Stimulated activated memory B cell treated with anti-CD40 and anti-IgM and Interleukin-4, amounts not matched to agents 10 μg/mL and 1 μg/mL and 100 μg/mL, for 72 hours (primary cell): ENCODE measurements around the gene PRKN.

Experiments used
- ATAC-seq: fragments of 150-1000 bp; cut with Tn5 transposase; 2 replicates; pipeline ENCODE4 v1.10.0; 2021
- H3K27ac Mint-ChIP-seq: one replicate; pipeline ENCODE4 v1.8.0; 2022; ENCODE audit warnings: mild to moderate bottlenecking, mixed read lengths
- H3K27me3 Mint-ChIP-seq: one replicate; pipeline ENCODE4 v1.8.0; 2022; ENCODE audit warnings: mixed read lengths
- H3K36me3 Mint-ChIP-seq: one replicate; pipeline ENCODE4 v1.8.0; 2022; ENCODE audit warnings: mixed read lengths
- H3K4me1 Mint-ChIP-seq: one replicate; pipeline ENCODE4 v1.8.0; 2022; ENCODE audit warnings: mixed read lengths
- H3K4me3 Mint-ChIP-seq: one replicate; pipeline ENCODE4 v1.8.0; 2022; ENCODE audit warnings: mild to moderate bottlenecking, moderate library complexity, mixed read lengths
- H3K9me3 Mint-ChIP-seq: one replicate; pipeline ENCODE4 v1.8.0; 2022; ENCODE audit warnings: mixed read lengths

PRKN gene

GRCh38 chr6:161443848-161444247 is 1283.7 kb downstream of the PRKN start:
- H3K4me1 Mint-ChIP-seq, result no peaks in the 10 kb centered on the region
- H3K9me3 Mint-ChIP-seq, result no peaks in the 10 kb centered on the region
- H3K36me3 Mint-ChIP-seq, result no peaks in the 10 kb centered on the region
- no peak overlapping the region for H3K4me3 Mint-ChIP-seq
- no peak for ATAC-seq
- H3K27me3 Mint-ChIP-seq, result no peaks in the 10 kb centered on the region
- H3K27ac Mint-ChIP-seq, result no peak overlapping the region

GRCh38 chr6:161442420-161442819 is 1285.1 kb downstream of the PRKN start:
- Mint-ChIP-seq H3K9me3 (no peaks in the 10 kb centered on the region), H3K27me3 (no peaks in the 10 kb centered on the region), H3K4me3 (no peak overlapping the region), H3K4me1 (no peaks in the 10 kb centered on the region), H3K27ac (no peak overlapping the region), H3K36me3 (no peaks in the 10 kb centered on the region)
- no peak for ATAC-seq

- no peaks in the 10 kb centered on the region for H3K4me1 Mint-ChIP-seq
- H3K36me3 Mint-ChIP-seq, result no peaks in the 10 kb centered on the region
- H3K27ac Mint-ChIP-seq, result no peak overlapping the region
- H3K9me3 Mint-ChIP-seq, result no peaks in the 10 kb centered on the region
- no peak overlapping the region for H3K4me3 Mint-ChIP-seq
- no peaks in the 10 kb centered on the region for H3K27me3 Mint-ChIP-seq
- no peak for ATAC-seq
Observed at GRCh38 chr6:161440299-161440698, 1287.3 kb downstream of the PRKN start.

GRCh38 chr6:161439093-161439492 is 1288.5 kb downstream of the PRKN start:
- Mint-ChIP-seq H3K36me3 (no peaks in the 10 kb centered on the region), H3K4me1 (no peaks in the 10 kb centered on the region), H3K27me3 (no peaks in the 10 kb centered on the region), H3K27ac (no peak overlapping the region), H3K9me3 (no peaks in the 10 kb centered on the region), H3K4me3 (no peak overlapping the region)
- no peak for ATAC-seq

- H3K4me3 Mint-ChIP-seq, result no peak overlapping the region
- H3K36me3 Mint-ChIP-seq, result no peaks in the 10 kb centered on the region
- H3K27ac Mint-ChIP-seq, result no peak overlapping the region
- H3K4me1 Mint-ChIP-seq, result no peaks in the 10 kb centered on the region
- H3K27me3 Mint-ChIP-seq, result no peaks in the 10 kb centered on the region
- no peak for ATAC-seq
- no peaks in the 10 kb centered on the region for H3K9me3 Mint-ChIP-seq
Observed at GRCh38 chr6:161438430-161439030, 1289.0 kb downstream of the PRKN start.

- Mint-ChIP-seq H3K4me3 (no peak overlapping the region), H3K27ac (no peak overlapping the region), H3K9me3 (no peaks in the 10 kb centered on the region), H3K36me3 (no peaks in the 10 kb centered on the region), H3K4me1 (no peaks in the 10 kb centered on the region), H3K27me3 (no peaks in the 10 kb centered on the region)
- no peak for ATAC-seq
Observed at GRCh38 chr6:161437851-161438250, 1289.7 kb downstream of the PRKN start.

GRCh38 chr6:161436106-161436876 is 1291.3 kb downstream of the PRKN start:
- H3K4me1 Mint-ChIP-seq, result no peaks in the 10 kb centered on the region
- H3K4me3 Mint-ChIP-seq, result no peak overlapping the region
- H3K27me3 Mint-ChIP-seq, result no peaks in the 10 kb centered on the region
- no peaks in the 10 kb centered on the region for H3K9me3 Mint-ChIP-seq
- H3K27ac Mint-ChIP-seq, result no peak overlapping the region
- ATAC-seq, result peak; percentile 34
- no peaks in the 10 kb centered on the region for H3K36me3 Mint-ChIP-seq

- no peaks in the 10 kb centered on the region for H3K27me3 Mint-ChIP-seq
- H3K4me3 Mint-ChIP-seq, result no peak overlapping the region
- ATAC-seq, result no peak
- H3K36me3 Mint-ChIP-seq, result no peaks in the 10 kb centered on the region
- no peaks in the 10 kb centered on the region for H3K4me1 Mint-ChIP-seq
- H3K27ac Mint-ChIP-seq, result no peak overlapping the region
- H3K9me3 Mint-ChIP-seq, result no peaks in the 10 kb centered on the region
Observed at GRCh38 chr6:161435748-161436070, 1291.9 kb downstream of the PRKN start.

GRCh38 chr6:161434921-161435747 is 1292.4 kb downstream of the PRKN start:
- H3K4me3 Mint-ChIP-seq, result no peak overlapping the region
- H3K4me1 Mint-ChIP-seq, result no peaks in the 10 kb centered on the region
- H3K36me3 Mint-ChIP-seq, result no peaks in the 10 kb centered on the region
- H3K9me3 Mint-ChIP-seq, result no peaks in the 10 kb centered on the region
- H3K27me3 Mint-ChIP-seq, result no peaks in the 10 kb centered on the region
- ATAC-seq, result no peak
- no peak overlapping the region for H3K27ac Mint-ChIP-seq

- no peak overlapping the region for H3K4me3 Mint-ChIP-seq
- H3K9me3 Mint-ChIP-seq, result peaks cover 1% of the 10 kb centered on the region
- H3K36me3 Mint-ChIP-seq, result peaks cover 3% of the 10 kb centered on the region
- no peaks in the 10 kb centered on the region for H3K27me3 Mint-ChIP-seq
- no peak for ATAC-seq
- H3K4me1 Mint-ChIP-seq, result no peaks in the 10 kb centered on the region
- H3K27ac Mint-ChIP-seq, result no peak overlapping the region
Observed at GRCh38 chr6:161434350-161434749, 1293.2 kb downstream of the PRKN start.

GRCh38 chr6:161432546-161432945 is 1295.0 kb downstream of the PRKN start:
- no peaks in the 10 kb centered on the region for H3K4me1 Mint-ChIP-seq
- no peaks in the 10 kb centered on the region for H3K27me3 Mint-ChIP-seq
- peaks cover 6% of the 10 kb centered on the region for H3K36me3 Mint-ChIP-seq
- H3K4me3 Mint-ChIP-seq, result no peak overlapping the region
- no peak for ATAC-seq
- H3K9me3 Mint-ChIP-seq, result peaks cover 4% of the 10 kb centered on the region
- H3K27ac Mint-ChIP-seq, result no peak overlapping the region

- Mint-ChIP-seq H3K27ac (no peak overlapping the region), H3K4me3 (no peak overlapping the region), H3K9me3 (peaks cover 4% of the 10 kb centered on the region), H3K4me1 (no peaks in the 10 kb centered on the region), H3K27me3 (no peaks in the 10 kb centered on the region), H3K36me3 (peaks cover 6% of the 10 kb centered on the region)
- ATAC-seq, result no peak
Observed at GRCh38 chr6:161429921-161430490, 1297.6 kb downstream of the PRKN start.

GRCh38 chr6:161424421-161424820 is 1303.1 kb downstream of the PRKN start:
- Mint-ChIP-seq H3K4me3 (no peak overlapping the region), H3K9me3 (peaks cover 4% of the 10 kb centered on the region), H3K4me1 (no peaks in the 10 kb centered on the region), H3K36me3 (peaks cover 4% of the 10 kb centered on the region), H3K27me3 (no peaks in the 10 kb centered on the region), H3K27ac (no peak overlapping the region)
- no peak for ATAC-seq

- H3K27me3 Mint-ChIP-seq, result no peaks in the 10 kb centered on the region
- H3K27ac Mint-ChIP-seq, result no peak overlapping the region
- no peak overlapping the region for H3K4me3 Mint-ChIP-seq
- no peaks in the 10 kb centered on the region for H3K9me3 Mint-ChIP-seq
- H3K36me3 Mint-ChIP-seq, result no peaks in the 10 kb centered on the region
- H3K4me1 Mint-ChIP-seq, result no peaks in the 10 kb centered on the region
- no peak for ATAC-seq
Observed at GRCh38 chr6:161422710-161423680, 1304.6 kb downstream of the PRKN start.
